NCI-H2227 treated with DMSO at 0.1 percent for 48 hours (cell line): Measurements from ENCODE around the gene PSMD14.

ENCODE experiments used
- DNase-seq: peaks from one replicate; lab custom pipeline; 2025; lab: John Stamatoyannopoulos, UW

The PSMD14 gene

GRCh38 chr2:161384864-161385263 lies 76.6 kb downstream of the PSMD14 start:
- DNase-seq = peak; percentile 77

GRCh38 chr2:161386228-161386824 lies 78.1 kb downstream of the PSMD14 start:
- no peak for DNase-seq

GRCh38 chr2:161388146-161388779 lies 80.0 kb downstream of the PSMD14 start:
- no peak for DNase-seq

DNA sequence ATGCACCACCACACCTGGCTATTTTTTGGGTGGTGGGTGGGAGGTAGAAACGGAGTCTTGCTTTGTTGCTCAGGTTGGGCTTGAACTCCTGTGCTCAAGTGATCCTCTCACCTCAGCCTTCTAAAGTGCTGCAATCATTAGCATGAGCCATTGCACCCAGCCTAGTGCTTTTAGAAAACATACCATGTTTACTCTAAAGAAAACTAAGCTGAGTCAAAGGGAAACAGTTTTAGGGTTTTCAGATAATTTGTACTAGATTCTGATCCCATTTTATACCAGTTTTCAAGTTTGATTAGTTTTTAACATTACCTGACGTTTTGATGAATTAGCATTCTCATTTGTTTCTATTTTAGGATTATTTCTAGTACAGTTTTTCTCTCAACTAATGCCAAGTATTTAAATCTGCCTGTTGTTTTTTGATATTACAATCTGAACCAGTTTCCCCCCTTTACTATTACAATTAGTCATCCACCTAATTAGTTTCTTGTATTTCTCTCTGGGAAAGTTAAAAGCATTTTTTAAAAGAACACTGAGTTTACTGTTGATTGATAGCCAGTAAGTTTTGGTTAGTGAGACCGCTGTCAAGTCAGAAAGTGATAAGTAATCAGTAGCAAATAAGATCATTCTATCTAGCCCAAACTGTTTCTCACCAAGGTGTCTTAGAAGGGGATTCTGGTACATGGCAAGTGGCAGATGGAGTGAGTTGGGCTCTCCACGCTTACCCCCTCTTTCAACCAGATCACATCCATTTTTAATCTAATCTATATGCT lies 83.7 kb downstream of the PSMD14 start:
- no peak for DNase-seq

DNA sequence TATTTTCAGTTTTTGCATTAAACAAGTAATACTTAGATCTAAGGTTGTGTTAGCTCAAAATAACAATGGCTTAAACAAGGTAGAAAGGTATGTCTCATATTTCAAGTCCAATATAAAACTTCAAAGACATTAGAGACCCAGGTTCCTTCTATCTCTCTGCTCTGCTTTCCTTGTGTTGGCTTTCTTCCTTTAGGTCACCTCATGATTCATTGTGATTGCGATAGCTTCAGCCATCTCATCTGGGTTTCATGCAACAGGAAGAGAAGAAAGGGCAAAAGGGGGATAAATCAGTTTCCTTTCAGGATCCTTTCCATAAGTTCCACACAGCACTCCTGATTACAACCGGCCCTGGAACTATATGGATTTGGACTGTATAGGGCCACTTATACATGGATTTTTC lies 91.9 kb downstream of the PSMD14 start:
- DNase-seq = no peak

DNA sequence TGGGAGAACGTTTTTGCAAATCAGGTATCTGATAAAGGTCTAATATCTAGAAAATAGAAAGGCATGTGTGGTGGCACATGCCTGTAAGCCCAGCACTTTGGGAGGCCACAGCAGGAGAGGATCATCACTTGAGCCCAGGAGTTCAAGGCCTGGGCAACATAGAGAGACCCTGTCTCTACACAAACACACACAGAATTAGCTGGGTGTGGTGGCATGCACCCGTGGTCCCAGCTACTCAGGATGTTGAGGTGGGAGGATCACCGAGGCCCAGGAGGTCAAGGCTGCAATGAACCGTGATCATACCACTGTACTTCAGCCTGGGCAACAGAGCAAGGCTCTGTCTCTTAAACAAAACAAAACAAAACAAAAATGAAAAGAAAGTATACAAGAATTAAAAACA lies 94.1 kb downstream of the PSMD14 start:
- no peak for DNase-seq

DNA sequence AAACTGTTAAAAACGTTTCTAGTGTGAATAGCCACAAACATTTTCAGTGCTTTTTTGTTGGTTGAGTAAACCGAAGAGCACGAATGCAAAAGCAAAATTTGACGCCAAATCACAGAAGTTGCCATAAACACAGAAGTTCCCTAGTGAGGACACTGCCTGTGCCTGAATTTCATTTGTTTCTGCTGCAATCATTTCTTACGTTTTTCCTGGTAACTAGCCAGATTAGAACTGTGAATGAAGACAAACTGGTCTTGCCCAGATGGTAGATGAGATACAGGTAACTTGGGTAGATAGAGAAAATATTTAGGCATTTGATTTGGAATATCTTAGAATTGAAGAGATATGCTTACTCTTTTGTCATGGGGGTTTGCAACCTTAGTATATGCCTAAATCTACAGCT lies 98.1 kb downstream of the PSMD14 start:
- no peak for DNase-seq

- no peak for DNase-seq
Observed at GRCh38 chr2:161407597-161407996, 99.4 kb downstream of the PSMD14 start.

- no peak for DNase-seq
Observed at GRCh38 chr2:161409308-161409907, 101.2 kb downstream of the PSMD14 start.

- DNase-seq = no peak
Observed at GRCh38 chr2:161412346-161412745, 104.1 kb downstream of the PSMD14 start.

- peak; percentile 52 for DNase-seq
Observed at GRCh38 chr2:161414042-161415033, 106.1 kb downstream of the PSMD14 start.

DNA sequence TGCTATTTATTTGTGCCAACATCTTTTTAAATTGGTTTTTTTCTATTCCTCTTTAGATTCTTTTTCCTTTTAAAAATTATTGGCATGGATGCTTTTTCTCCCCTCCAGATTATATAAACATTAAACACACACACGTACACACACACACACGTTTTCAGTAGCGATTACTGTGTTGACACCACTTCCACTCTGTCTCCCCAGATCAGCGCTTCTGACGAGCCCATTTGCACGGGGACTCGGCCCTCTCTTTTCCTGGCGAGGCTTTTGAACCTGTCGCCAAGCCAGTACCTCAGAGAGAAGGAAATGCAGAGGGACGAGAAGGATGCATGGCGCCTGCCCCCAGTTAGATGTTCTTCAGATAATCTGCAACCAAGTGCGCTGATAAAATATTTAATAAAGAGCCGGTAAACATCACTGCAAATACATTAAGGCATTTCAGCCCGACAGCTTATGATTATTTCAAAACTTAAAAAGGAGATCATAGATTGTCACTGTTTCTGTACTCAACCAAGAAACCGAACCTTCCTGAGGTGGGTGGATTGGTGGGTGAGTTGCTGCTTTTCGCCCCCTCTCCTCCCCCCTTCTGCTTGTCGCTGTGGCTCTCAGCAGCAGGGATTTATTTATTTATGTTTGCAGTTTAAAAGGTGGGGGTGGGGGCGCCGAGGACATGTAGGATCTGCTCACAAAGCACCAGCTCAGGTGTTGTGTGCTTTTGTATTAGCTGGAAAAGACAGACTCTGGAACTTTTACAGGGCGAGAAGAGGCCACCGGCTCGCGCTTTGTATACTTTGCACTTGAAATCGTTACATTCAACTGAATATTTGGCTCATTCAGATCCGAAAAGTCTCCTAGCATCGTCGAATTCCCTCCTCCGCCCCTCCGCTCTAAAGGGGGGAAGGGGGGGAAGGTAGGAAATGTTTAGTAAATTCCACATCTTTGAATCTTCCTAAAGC lies 107.1 kb downstream of the PSMD14 start:
- peak; percentile 35 for DNase-seq

GRCh38 chr2:161415987-161416707 lies 107.9 kb downstream of the PSMD14 start, which contains the start of gene TBR1:
TSS of gene TBR1 (plus strand) at chr2:161416297. CDS start at chr2:161416411, 114 bp downstream.
- peak; percentile 27 for DNase-seq

- no peak for DNase-seq
Observed at GRCh38 chr2:161416708-161417437, 108.6 kb downstream of the PSMD14 start.

- DNase-seq = no peak
Observed at GRCh38 chr2:161417438-161418274, 109.4 kb downstream of the PSMD14 start.

GRCh38 chr2:161418275-161418714 lies 110.1 kb downstream of the PSMD14 start:
- DNase-seq = peak; percentile 43

DNA sequence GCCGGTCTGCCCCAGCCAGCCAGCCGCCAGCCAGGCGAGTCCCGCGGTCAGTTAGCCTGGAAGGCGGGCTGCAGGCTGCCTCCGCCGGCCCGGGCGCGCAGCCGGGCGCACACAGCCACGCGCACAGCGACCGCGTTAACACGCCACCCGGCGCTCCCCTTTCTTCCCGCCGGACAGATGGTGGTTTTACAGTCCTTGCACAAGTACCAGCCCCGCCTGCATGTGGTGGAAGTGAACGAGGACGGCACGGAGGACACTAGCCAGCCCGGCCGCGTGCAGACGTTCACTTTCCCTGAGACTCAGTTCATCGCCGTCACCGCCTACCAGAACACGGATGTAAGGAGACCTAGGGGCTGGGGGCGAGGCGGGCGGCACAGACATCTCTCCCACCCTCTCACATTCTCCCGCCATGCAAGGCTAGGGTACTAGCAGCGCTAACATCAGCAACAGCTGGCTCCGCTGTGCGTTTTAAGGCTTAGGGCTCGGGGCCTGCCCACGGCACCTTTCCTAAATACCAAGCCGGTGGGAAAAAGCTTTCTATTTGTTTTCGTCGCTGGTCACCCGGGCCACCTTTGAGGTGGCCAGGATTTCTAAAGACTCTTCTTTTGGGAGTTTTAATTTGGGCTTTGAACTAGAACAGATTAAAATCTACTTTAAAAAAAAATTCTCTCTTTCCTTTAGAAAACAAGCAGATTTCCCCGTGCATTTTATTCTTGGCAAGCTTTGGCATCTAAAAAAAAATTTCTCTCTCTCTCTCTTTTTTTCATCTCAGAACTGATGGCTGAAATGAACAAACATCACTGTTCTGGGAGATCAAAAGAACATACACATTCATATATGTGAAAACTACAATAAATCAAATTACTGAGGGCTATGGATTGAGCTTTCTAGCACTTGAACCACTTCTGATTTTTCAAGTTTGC lies 110.8 kb downstream of the PSMD14 start:
- DNase-seq = peak; percentile 43
